Measurements from ENCODE around the gene NIPSNAP3A. TPM values are rescaled to one million over a fixed set of nuclear protein-coding genes. Genes with fewer than 3 reads are reported as not detected.

NIPSNAP3A gene
- total RNA-seq, 1 donor from 2014 or later = 48.7 TPM

DNA sequence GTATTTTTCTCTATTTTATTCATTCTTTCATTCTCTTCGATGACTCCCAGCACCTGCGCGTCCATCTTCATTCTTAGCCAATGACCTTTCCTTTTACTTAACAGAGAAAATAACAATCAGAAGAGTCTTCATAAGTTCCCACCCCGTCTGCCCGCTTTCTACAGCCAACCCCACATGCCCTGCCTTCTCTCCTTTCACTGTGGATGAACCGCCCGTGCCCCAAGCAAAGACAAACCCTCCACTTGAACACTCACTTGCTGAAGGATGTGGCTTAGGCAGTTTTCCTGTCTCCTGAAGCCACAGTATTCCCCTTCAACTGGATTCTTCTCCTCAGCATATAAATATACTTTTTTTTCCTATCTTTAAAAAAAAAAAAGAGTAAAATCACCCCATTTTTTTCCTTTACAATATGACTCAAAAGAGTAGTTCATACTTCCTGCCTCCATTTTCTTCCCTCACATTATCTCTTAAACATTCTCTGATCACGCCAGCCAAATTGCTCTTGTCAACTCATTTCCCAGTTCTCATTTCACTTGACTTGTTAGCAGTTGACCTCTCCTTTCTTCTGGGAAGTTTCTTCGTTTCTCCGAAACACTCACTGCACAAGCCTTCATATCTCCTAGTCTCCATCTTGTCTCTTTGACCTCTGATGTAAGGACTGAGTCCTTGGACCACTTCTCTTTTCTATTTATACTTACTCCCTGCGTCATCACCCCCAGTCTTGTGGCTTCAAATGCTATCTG, 27.5 kb downstream of the NIPSNAP3A start:
- DNase-seq (ENCODE audit: low read depth) = no peak

DNA sequence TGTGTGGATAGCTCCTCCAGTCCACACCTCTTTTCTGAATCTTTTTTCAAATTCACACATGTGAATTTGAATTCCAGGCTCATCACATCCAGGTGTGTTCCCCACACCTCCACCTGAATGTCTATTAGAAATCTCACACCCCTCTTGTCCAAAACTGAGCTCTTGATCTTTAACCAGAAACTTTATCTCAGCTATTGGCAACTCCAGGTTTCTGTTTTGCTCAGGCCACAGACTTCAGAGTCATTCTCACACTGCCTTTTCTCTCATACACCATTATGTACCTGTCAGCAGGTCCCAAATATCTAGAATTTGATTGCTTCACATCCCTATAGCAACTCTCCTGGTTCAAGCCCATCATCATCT, 28.1 kb downstream of the NIPSNAP3A start:
- DNase-seq (ENCODE audit: low read depth) = no peak

DNA sequence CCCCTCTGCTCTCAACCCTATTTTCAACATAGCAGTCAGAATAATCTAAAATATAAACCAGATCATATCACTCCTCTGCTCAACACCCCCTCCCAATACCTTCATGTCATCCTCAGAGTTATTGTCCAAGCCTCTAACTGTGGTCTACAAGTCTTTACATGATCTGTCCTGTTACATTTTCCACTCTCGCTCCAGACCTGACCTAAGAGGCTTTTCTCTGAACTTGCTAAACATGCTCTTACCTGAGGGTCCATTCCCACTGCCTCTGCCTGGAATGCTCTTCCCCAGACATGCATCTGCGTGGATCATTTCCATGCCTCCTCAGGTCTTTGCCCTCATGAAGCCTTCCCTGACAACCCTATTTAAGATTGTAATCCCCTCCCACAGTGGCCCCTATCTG, 28.5 kb downstream of the NIPSNAP3A start:
- DNase-seq (ENCODE audit: low read depth) = no peak

DNA sequence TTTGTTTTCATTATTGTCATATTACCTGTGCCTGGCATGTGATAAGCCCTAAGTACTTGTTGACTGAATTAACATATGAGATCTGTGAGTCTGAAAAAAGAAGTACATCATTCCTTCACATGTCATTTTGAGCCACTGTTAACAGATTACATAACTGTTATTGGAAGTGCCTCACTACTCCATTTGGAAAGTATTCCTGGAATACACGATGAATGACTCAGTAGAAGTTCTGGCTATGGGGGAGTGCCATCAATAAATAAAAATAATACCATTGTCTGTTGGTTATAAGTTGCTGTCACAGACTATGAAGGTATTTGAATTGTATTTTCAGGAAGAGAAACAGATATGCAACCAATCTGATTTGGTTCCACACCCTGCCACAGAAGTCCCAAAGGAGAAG, 29.3 kb downstream of the NIPSNAP3A start:
- DNase-seq (ENCODE audit: low read depth) = peak; percentile 8

DNA sequence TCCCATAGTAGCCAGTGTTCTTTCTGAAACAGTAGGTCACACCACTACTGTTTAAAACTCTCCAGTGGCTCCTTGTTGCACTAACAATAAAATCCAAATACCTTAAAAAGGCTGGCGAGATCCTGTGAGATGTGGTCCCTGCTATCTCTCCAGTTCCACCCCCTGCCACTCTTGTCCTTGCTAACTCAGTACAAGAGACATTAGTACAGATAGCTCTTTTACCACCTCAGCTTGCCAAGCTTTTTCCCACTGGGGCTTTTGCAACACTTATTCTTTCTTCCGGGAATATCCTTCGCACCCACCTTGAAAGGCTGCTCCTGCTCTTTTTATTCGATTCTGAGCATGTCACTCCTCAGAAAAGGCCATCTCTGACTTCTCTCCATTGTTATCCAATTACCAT, 31.3 kb downstream of the NIPSNAP3A start:
- no peak for DNase-seq (ENCODE audit: low read depth)

DNA sequence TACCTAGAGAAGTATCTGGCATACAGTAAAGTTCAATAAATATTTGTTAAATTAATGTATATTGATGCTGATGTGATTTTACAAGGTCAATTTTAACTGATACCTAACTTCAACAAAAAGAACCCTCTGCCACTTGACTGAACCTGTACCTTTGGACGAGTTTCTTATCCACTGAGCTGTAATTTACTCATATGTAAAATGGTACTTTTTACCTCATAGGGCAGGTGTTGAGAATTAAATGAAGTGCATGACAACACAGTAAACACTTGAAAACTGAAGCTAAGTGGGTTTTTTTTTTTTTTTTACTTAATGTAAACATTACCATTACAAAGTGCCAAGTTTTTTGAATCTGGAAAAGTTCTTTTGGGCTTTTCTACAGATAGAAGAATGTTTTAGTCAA, 31.9 kb downstream of the NIPSNAP3A start:
- no peak for DNase-seq (ENCODE audit: low read depth)

DNA sequence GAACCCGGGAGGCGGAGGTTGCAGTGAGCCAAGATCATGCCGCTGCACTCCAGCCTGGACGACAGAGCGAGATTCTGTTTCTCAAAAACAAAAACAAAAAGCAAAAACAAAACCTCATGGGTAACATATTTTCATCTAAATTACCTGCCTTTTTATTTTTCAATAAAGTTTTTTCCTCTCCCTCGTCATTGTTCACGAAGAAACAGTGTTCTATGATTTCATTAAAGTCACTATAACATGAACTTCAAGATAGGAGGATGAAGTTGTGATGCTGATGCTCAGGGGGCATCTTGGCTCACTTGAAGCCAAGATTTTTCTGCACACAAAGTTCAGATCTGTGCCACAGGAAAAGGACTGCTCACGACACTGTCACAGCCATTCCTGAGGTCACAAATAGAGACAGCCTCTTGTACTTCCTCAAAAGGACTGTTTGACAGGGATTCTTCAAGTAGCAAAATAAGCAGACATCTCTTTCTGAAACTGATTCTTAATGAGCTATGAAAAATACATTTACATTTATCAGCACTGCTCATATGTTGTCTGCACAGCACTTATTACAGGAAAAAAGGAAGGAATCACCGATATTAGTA, 32.6 kb downstream of the NIPSNAP3A start:
- DNase-seq (ENCODE audit: low read depth) = no peak

DNA sequence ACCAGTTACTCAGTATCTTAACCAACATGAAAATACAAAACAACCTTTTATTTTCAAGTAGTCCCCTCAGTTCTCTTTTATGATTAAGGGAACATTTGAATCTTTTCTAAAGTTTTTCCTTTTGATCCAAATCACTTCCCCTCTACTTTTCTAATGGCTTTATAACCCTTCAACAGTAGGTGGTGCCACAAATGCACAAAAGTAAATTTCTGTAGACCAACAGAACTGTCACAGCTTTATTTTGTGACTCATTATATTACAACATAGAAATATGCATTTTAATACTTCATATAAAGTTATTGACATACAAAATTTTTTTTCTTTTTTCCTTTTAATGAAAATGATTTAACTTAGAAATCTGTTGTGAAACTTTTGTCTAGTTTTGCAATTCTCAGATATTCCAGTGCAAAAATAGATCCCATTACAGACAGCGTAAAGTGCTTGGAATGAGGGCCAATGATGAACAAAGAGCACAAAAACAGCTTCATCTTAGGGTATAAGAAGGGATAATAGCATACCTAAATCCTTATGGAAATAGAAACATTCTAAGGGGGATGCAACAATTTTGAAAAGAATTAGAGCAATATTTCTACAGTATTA, 33.4 kb downstream of the NIPSNAP3A start:
- DNase-seq (ENCODE audit: low read depth) = peak; percentile 30

DNA sequence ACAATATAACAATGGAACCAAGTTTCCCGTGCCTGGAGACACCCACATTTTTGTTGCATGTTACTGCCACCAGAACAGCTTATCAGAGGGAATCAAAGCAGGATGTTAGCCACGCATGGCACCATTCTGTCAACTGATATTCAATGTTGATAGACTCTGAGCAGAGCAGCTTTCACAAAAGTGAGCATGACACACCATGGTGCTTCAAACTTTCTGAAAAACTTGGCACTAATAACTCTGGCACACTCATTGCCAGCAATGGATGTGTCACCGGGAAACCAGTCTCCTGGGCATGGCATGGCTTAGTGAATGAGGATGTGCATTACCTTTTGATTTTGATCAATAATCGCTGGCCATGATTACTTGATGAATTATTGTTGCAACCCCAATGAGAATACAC, 36.1 kb downstream of the NIPSNAP3A start:
- no peak for DNase-seq (ENCODE audit: low read depth)

DNA sequence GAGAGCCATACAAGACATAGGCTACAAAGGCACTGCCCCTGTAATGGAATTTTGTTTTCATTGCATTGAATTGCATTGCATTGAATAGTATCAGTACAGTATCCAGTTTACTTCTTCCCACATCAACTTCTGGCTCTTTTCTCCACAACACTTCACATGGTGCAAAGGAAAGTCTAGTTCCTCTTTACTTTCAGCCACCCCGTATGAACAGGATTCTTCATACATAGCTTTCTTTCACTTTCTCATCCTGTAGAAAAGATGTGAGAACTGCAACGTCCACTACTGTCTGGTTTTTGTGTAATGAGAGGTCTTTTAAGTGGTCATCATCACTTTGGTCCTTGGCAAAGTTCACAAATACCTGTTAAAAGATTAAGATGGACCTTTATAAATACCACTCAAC, 36.6 kb downstream of the NIPSNAP3A start:
- DNase-seq (ENCODE audit: low read depth) = no peak

DNA sequence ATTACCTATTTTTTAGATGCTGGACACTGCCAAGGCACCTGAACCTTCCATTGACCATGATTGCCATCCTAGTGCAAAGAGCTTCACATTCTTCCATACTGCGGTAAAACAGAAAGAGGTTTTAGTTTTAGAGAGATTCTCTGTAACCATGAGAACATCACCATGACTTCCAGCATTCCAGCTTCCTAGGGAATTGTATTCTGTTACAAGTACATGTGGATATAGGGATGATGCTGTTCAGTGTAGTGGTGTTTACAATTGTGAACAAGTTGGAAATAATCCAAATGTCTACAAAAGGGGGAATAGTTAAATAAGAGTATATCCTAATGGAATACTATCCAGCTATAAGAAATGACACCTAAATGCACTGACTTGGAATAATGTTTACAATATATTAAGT, 38.8 kb downstream of the NIPSNAP3A start:
- DNase-seq (ENCODE audit: low read depth) = no peak

DNA sequence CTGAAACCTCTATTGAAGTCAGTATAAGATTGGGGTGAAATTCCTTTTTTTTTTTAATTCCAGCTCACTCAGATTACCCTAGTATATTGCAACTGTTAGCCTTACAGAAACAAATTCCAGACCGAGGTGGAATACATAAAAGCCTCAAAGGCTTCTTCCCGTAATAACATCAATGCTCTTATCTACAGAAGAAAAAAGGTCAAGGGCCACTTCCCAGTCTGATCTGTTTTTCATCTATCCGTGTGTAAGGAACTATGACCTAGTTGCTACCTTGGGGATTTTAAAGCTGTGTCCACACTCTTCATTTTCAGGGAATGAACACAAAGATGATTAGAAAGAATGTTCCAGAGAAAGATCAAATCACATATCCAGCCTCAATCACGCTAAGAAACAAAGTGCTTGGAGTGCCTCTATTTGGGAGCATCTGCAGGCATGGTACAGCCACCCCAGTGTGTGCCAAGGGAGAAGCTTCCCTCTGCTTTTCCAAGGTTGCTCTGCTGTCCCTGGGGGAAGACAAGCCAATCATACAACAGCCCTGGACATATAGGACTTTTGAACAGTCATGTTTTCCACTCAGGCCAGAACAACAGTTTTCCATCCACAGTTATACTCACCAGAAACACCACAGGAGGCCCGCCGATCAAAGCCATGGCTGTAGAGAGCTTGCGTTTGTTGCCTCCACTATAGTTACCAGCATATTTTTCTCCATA, 40.0 kb downstream of the NIPSNAP3A start:
- DNase-seq (ENCODE audit: low read depth) = no peak

DNA sequence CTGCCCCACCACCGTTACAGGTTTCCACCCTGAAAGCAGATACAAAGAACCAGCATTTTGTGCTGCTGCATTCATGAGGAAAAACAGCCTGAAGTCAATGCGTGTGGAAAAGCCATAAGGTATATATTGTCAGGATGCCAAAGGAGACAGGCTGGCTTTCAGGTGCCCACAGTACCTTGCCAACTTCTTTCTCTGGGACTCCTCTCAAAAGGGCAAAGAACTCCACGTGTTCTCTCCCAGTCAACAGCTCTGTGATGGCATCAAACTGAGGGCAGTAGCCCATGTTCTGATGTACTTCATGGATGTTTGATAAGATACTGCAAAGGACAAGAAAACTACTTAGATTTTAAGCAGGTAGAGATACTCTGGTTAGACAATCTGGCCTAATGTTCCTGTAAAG, 40.8 kb downstream of the NIPSNAP3A start:
- DNase-seq (ENCODE audit: low read depth) = no peak

DNA sequence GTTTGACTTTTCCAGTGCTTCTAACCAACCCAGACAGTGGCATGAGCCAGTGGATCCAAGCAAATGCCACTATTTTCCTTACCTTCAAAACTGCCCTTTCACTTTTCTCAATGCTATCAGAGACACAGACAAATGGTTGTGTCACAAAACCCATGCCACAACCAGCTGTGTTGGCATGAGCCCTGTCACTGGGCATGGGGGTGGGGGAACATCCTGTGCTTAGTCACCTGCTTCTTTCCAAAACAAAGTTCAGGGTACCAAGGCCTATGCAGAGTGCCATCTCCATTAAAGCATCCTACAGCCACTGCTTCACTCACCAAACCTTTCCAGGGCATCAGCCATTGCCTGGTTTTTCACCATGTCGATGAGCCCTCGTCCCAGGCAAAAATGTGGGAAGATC, 46.6 kb downstream of the NIPSNAP3A start:
- DNase-seq (ENCODE audit: low read depth) = no peak

DNA sequence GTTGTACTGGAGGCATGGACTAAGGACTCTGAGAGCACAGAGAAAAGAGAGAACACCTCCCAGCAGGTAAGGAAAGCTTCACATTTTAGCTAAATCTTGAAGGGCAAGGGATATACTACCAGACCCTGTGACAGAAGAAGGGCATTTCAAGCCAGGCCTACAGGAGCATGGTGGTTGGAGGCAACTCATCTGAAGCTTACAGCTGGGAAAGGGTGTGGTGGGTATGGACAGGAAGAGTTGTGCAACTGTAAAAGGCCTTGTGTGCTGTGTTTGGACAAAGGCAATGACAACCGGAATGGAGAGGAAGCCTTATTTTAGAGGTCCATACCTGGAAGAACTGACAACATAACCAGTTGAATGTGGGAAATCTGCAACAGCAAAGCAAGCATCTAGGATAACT, 47.6 kb downstream of the NIPSNAP3A start:
- no peak for DNase-seq (ENCODE audit: low read depth)

DNA sequence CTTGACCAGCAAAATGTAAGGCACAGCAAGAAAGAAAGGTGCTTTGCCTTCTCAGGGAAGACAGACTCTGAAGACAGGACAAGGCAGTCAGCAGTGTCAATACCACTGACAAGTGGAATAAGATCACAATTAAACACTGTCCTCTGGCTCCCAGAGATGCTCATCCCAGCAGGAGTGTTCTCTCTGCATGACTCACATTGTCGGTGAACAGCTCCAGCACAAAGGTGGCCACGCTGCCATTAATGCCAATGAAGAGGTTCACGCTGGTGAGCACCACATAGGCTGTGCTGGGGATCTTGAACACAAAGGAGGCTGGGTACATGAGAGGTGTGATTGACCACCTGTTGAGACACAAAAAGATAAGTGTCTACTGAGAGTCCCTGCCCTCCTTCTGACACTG, 48.4 kb downstream of the NIPSNAP3A start:
- DNase-seq (ENCODE audit: low read depth) = no peak

DNA sequence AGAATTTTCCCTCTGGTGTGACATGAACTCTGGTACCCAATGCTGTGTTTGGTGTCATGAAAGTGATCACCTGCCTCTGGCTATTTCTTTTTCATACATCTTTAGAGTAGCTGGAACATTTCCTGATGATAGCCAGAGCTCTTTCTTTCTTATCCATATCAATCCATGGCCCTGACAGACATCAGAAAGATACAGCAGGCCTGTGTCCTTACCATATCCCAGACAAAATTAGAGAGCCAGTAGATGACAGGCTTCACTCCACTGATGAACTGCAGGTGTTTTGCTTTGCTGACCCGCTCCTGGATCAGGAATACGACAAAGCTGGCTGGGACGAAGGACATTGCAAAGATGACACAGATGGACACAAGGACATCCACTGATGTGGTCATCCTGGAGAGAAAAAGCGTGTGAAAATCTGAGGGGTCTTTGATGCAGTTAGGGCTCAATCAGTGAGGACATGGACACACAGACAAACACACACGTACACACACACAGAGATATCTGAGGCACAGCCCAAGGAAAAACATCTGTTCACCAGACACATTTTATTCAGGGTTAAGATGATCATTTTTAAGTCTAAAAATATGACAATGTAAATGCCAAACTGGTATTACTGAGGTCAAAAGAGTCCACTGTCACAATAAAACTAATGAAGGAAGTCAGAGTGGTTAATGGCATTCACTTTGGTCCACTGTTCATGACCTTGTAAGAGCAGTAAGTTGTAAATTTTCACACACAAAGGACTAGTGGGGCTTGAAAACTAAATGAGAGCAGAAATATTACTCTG, 50.9 kb downstream of the NIPSNAP3A start:
- no peak for DNase-seq (ENCODE audit: low read depth)

DNA sequence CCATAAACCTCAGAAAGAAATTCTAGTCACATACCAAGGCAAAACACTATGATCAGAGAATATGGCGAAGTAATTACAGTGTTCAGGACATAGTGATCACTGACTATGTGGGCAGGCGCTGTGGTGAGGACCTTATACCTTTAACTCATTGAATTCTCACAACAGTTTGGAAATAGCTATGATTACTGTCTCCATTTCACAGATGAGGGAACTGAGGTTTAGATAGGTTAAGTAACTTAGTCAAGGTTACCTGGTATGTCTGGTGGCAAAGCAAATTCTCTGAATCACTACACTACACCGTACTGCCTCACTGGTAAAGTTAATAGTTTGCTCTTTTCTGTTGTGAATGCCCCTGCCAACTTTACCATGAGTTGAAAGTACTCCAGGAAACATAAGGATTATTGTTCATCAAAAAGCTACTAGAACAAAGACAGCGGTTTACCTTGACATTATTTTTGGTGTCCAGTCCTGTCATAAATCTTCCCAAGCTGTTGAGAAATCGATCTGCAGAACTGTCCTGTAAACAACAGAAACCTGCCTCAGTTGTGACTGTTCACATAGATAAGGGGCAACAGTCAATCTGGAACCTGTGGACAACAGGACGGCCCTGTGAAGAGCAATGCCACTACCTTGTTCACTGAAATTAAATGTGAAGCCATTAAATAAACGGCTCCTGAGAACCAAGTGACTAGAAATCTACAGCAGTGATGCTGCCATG, 52.7 kb downstream of the NIPSNAP3A start:
- no peak for DNase-seq (ENCODE audit: low read depth)

DNA sequence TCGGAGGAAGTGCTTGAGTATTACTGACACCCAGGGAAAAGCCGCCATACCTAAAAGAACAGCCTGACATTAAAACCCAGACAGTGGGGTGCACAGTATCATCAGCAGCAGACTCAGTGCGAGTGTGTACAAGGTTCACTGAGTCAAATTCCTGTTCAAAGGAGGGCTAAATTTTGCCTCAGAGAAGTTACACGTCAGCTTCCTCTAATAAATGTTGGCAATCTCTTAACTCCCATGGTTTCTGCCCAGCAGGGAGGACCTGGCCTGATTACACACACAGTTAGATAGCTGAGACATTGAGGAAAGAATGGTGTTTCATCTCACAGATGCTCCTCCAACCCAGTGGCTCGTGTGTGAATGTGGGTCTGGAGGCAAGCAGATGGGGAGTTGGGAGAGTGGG, 54.6 kb downstream of the NIPSNAP3A start:
- DNase-seq (ENCODE audit: low read depth) = no peak

DNA sequence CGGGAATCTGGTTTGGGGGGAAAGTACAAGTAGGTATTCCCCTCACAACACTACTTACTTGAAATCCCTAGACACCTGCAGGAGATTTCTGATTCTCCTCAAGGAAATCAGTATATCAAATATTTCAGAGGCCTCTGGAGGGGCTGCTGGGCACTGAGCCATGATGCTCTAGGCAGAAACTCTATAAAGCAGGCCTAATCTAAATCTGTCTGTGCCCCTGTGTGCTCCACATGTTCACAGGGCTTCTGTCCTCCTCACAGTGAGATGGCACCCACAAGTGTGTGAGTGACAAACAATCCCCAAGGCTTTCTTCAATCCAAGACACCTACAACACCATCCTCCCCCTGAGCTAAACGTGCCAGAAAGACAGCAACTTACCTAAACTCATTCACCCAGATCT, 55.4 kb downstream of the NIPSNAP3A start:
- DNase-seq (ENCODE audit: low read depth) = no peak

DNA sequence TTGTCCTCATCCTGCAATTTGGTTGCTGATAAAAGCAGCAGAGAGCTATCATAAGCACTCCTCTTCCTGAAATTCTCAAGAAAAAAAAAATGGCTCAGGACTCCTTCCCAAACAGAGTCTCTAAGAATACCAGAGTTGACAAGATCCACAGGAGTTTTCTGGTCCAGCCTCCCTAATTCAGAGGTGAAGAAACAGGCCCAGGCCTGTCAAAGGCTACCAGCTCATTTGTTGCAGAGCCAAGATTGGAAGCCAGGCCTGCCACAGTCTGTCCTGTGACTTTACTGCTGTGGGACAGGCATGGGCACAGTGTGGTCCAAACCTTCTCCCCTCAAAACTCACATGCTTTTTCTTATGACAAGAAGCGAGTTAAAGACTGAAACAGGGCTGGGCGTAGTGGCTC, 58.0 kb downstream of the NIPSNAP3A start:
- no peak for DNase-seq (ENCODE audit: low read depth)
